ENCODE data around the gene RGS3. TPM values are rescaled to one million over a fixed set of nuclear protein-coding genes. Genes with fewer than 3 reads are reported as not detected.

RGS3 gene
- total and polyA plus RNA-seq, 10 of the 15 experiments (the other 5 are each of a cell fraction or from before 2014, with no cell fraction given): 2.9 to 138 (median 28.8) TPM

DNA sequence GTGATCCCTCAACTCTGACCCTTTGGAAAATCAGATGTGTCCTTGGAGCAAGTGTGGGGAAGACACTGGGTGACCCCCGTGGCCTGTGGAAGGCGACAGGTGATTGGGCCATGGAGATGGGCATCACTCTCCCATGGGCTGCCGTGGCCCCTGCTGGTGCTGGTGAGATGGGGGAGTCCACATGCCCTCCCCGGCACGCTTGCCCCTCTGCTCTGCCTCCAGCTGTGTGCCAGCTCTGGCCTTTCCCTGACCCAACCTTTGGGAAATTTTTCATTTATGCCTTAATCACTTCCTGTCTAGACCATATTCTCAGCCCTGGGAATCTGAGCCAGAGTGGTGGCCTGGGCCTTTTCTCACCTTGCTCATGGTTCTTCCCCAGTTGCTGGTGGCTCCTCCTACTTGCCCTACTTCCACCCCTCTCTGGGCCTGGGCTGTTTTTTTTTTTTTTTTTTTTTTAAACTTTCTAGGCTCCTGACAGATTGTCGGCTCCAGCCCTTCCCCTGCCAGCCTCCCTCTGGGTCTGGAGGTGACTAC, 56.6 kb downstream of the RGS3 start (continued):
- no peak for TF ChIP-seq HDAC6 (IDR thresholded peaks at IDR 0.05; ENCODE audit: unreplicated experiment)
- TF ChIP-seq, protein P1, sequence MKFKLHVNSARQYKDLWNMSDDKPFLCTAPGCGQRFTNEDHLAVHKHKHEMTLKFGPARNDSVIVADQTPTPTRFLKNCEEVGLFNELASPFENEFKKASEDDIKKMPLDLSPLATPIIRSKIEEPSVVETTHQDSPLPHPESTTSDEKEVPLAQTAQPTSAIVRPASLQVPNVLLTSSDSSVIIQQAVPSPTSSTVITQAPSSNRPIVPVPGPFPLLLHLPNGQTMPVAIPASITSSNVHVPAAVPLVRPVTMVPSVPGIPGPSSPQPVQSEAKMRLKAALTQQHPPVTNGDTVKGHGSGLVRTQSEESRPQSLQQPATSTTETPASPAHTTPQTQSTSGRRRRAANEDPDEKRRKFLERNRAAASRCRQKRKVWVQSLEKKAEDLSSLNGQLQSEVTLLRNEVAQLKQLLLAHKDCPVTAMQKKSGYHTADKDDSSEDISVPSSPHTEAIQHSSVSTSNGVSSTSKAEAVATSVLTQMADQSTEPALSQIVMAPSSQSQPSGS (IDR thresholded peaks at IDR 0.05; ENCODE audit: low read length): 0 out of 2 replicates have a peak, but pooled peaks have one; percentile 52
- no peak for TF ChIP-seq IRF4 (IDR thresholded peaks at IDR 0.05; ENCODE audit: low read depth, low read length)
- TF ChIP-seq, protein P2, sequence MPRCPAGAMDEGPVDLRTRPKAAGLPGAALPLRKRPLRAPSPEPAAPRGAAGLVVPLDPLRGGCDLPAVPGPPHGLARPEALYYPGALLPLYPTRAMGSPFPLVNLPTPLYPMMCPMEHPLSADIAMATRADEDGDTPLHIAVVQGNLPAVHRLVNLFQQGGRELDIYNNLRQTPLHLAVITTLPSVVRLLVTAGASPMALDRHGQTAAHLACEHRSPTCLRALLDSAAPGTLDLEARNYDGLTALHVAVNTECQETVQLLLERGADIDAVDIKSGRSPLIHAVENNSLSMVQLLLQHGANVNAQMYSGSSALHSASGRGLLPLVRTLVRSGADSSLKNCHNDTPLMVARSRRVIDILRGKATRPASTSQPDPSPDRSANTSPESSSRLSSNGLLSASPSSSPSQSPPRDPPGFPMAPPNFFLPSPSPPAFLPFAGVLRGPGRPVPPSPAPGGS (IDR thresholded peaks at IDR 0.05; ENCODE audit: borderline replicate concordance, insufficient read depth, low read depth, low read length, poor library complexity, severe bottlenecking): peak; percentile 76
- no peak for TF ChIP-seq TCF7 (IDR thresholded peaks at IDR 0.05; ENCODE audit: borderline replicate concordance)
- TF ChIP-seq, protein P3, sequence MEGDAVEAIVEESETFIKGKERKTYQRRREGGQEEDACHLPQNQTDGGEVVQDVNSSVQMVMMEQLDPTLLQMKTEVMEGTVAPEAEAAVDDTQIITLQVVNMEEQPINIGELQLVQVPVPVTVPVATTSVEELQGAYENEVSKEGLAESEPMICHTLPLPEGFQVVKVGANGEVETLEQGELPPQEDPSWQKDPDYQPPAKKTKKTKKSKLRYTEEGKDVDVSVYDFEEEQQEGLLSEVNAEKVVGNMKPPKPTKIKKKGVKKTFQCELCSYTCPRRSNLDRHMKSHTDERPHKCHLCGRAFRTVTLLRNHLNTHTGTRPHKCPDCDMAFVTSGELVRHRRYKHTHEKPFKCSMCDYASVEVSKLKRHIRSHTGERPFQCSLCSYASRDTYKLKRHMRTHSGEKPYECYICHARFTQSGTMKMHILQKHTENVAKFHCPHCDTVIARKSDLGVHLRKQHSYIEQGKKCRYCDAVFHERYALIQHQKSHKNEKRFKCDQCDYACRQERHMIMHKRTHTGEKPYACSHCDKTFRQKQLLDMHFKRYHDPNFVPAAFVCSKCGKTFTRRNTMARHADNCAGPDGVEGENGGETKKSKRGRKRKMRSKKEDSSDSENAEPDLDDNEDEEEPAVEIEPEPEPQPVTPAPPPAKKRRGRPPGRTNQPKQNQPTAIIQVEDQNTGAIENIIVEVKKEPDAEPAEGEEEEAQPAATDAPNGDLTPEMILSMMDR (IDR thresholded peaks at IDR 0.05 in 2 of 3, conservative IDR thresholded peaks at IDR 0.05 in 1 of 3; ENCODE audit: control insufficient read depth in 2 of 3, extremely low read depth in 1 of 3, insufficient read depth in 1 of 3, low read depth in 3 of 3, low read length in 3 of 3): no peak
- no peak for TF ChIP-seq SMC3 (IDR thresholded peaks at IDR 0.05; ENCODE audit: borderline replicate concordance, low read length)
- TF ChIP-seq, protein P4, sequence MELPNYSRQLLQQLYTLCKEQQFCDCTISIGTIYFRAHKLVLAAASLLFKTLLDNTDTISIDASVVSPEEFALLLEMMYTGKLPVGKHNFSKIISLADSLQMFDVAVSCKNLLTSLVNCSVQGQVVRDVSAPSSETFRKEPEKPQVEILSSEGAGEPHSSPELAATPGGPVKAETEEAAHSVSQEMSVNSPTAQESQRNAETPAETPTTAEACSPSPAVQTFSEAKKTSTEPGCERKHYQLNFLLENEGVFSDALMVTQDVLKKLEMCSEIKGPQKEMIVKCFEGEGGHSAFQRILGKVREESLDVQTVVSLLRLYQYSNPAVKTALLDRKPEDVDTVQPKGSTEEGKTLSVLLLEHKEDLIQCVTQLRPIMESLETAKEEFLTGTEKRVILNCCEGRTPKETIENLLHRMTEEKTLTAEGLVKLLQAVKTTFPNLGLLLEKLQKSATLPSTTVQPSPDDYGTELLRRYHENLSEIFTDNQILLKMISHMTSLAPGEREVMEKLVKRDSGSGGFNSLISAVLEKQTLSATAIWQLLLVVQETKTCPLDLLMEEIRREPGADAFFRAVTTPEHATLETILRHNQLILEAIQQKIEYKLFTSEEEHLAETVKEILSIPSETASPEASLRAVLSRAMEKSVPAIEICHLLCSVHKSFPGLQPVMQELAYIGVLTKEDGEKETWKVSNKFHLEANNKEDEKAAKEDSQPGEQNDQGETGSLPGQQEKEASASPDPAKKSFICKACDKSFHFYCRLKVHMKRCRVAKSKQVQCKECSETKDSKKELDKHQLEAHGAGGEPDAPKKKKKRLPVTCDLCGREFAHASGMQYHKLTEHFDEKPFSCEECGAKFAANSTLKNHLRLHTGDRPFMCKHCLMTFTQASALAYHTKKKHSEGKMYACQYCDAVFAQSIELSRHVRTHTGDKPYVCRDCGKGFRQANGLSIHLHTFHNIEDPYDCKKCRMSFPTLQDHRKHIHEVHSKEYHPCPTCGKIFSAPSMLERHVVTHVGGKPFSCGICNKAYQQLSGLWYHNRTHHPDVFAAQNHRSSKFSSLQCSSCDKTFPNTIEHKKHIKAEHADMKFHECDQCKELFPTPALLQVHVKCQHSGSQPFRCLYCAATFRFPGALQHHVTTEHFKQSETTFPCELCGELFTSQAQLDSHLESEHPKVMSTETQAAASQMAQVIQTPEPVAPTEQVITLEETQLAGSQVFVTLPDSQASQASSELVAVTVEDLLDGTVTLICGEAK (IDR thresholded peaks at IDR 0.05; ENCODE audit: borderline replicate concordance): peak; percentile 93
- peak; percentile 92 for TF ChIP-seq IKZF1 (conservative IDR thresholded peaks at IDR 0.05)
- TF ChIP-seq, protein P5, sequence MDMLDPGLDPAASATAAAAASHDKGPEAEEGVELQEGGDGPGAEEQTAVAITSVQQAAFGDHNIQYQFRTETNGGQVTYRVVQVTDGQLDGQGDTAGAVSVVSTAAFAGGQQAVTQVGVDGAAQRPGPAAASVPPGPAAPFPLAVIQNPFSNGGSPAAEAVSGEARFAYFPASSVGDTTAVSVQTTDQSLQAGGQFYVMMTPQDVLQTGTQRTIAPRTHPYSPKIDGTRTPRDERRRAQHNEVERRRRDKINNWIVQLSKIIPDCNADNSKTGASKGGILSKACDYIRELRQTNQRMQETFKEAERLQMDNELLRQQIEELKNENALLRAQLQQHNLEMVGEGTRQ (IDR thresholded peaks at IDR 0.05; ENCODE audit: borderline replicate concordance, low read depth, low read length): no peak
- TF ChIP-seq POU2F2 (IDR thresholded peaks at IDR 0.05; ENCODE audit: borderline replicate concordance, low read depth, low read length): no peak
- no peak for TF ChIP-seq BCL11A (IDR thresholded peaks at IDR 0.05; ENCODE audit: low read depth, low read length)
- TF ChIP-seq MXI1 (IDR thresholded peaks at IDR 0.05; ENCODE audit: low read depth, low read length): peak; percentile 41; the same call in 1 of the 2 replicates
- TF ChIP-seq HDGF (IDR thresholded peaks at IDR 0.05): no peak; the same call in 1 of the 2 replicates
- TF ChIP-seq SMAD5 (IDR thresholded peaks at IDR 0.05; ENCODE audit: low read depth): no peak
- TF ChIP-seq ASH2L (IDR thresholded peaks at IDR 0.05; ENCODE audit: borderline replicate concordance, low read depth): no peak
- no peak for TF ChIP-seq ZNF217 (IDR thresholded peaks at IDR 0.05)
- TF ChIP-seq RB1 (IDR thresholded peaks at IDR 0.05; ENCODE audit: borderline replicate concordance): 0 out of 2 replicates have a peak, but pooled peaks have one; percentile 59
- peak; percentile 87 for TF ChIP-seq NR2F1 (conservative IDR thresholded peaks at IDR 0.05)
- 0 out of 2 replicates have a peak, but pooled peaks have one; percentile 51 for TF ChIP-seq LARP7 (IDR thresholded peaks at IDR 0.05)
- no peak for TF ChIP-seq SUZ12 (IDR thresholded peaks at IDR 0.05; ENCODE audit: unreplicated experiment)
- TF ChIP-seq BACH1 (IDR thresholded peaks at IDR 0.05; ENCODE audit: borderline replicate concordance): peak; percentile 18; the same call in 1 of the 2 replicates

Data from GM12878 (cell line).